ENCODE measurements around the gene MRPS14.

DNA sequence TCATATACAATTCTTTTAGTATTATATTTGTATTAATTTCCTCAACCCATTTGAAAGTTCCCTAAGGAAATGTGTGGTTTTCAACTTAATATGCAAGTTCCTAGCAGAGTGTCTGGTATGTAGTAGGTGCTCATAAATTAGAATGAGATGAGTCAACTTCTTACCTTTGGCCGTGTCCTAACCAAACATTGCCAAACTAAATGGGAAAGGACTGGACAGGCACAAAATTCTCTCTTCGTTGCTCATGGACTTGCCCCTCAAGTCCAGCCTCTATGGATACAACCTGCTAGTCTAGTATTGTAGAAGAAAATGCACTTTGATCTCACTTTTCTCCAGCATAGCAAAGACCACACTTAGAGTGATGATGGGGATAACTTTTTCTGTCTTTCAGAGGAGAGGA, 11.6 kb upstream of the MRPS14 start:
- TF ChIP-seq, protein P1, sequence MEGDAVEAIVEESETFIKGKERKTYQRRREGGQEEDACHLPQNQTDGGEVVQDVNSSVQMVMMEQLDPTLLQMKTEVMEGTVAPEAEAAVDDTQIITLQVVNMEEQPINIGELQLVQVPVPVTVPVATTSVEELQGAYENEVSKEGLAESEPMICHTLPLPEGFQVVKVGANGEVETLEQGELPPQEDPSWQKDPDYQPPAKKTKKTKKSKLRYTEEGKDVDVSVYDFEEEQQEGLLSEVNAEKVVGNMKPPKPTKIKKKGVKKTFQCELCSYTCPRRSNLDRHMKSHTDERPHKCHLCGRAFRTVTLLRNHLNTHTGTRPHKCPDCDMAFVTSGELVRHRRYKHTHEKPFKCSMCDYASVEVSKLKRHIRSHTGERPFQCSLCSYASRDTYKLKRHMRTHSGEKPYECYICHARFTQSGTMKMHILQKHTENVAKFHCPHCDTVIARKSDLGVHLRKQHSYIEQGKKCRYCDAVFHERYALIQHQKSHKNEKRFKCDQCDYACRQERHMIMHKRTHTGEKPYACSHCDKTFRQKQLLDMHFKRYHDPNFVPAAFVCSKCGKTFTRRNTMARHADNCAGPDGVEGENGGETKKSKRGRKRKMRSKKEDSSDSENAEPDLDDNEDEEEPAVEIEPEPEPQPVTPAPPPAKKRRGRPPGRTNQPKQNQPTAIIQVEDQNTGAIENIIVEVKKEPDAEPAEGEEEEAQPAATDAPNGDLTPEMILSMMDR (IDR thresholded peaks at IDR 0.05) = no peak
- TF ChIP-seq POLR2A (IDR thresholded peaks at IDR 0.05) = no peak
